IMR-90 (cell line): Measurements from ENCODE around the gene CRIP1.

Experiments
- BHLHE40 ChIP-seq: fragments of 150-350 bp; IDR thresholded peaks from 2 replicates; pipeline ENCODE4 v1.6.1; 2016; ENCODE audit warnings: mild to moderate bottlenecking, low read depth, low read length
- CEBPB ChIP-seq: IDR thresholded peaks from 2 replicates; pipeline ENCODE4 v1.6.1; 2012; ENCODE audit warnings: low read depth, low read length, improper control_type of control experiment
- CHD1 ChIP-seq: IDR thresholded peaks from 2 replicates; pipeline ENCODE4 v1.6.1; 2012; ENCODE audit warnings: low read depth, low read length, improper control_type of control experiment
- CTCF ChIP-seq: conservative IDR thresholded peaks from 2 replicates; pipeline ENCODE4 v1.5.1; 2012; ENCODE audit warnings: mild to moderate bottlenecking, low read depth, low read length, improper control_type of control experiment
- ELK1 ChIP-seq: fragments of 150-350 bp; IDR thresholded peaks from 2 replicates; pipeline ENCODE4 v1.6.1; 2016; ENCODE audit warnings: low read depth, mild to moderate bottlenecking, low read length, moderate library complexity, borderline replicate concordance
- FOS ChIP-seq: fragments of 150-350 bp; IDR thresholded peaks from 2 replicates; pipeline ENCODE4 v1.6.1; 2016; ENCODE audit warnings: low read depth, low read length
- NFE2L2 ChIP-seq: fragments of 150-350 bp; IDR thresholded peaks from 2 replicates; pipeline ENCODE4 v1.6.1; 2016; ENCODE audit warnings: low read depth, mild to moderate bottlenecking, low read length
- POLR2A ChIP-seq: IDR thresholded peaks from 2 replicates; pipeline ENCODE4 v1.6.1; 2012; ENCODE audit warnings: mild to moderate bottlenecking, low read depth, low read length
- RAD21 ChIP-seq: IDR thresholded peaks from 2 replicates; pipeline ENCODE4 v1.6.1; 2012; ENCODE audit warnings: low read length, improper control_type of control experiment
- SMC3 ChIP-seq: fragments of 150-350 bp; IDR thresholded peaks from 2 replicates; pipeline ENCODE4 v1.6.1; 2016; ENCODE audit warnings: low read depth, mild to moderate bottlenecking, antibody characterized with exemption, low read length, moderate library complexity
- USF2 ChIP-seq: fragments of 150-350 bp; IDR thresholded peaks from 2 replicates; pipeline ENCODE4 v1.6.1; 2017; ENCODE audit warnings: mild to moderate bottlenecking, antibody characterized with exemption, low read length, low read depth

- no peak for TF ChIP-seq POLR2A
- peak; percentile 84 for TF ChIP-seq CTCF
- no peak for TF ChIP-seq USF2
- no peak for TF ChIP-seq CEBPB
- no peak for TF ChIP-seq BHLHE40
- no peak for TF ChIP-seq ELK1
- peak; percentile 71 for TF ChIP-seq RAD21
- peak; percentile 78 for TF ChIP-seq SMC3
- TF ChIP-seq CHD1, result no peak
- no peak for TF ChIP-seq FOS
- TF ChIP-seq NFE2L2, result no peak
Measured at GRCh38 chr14:105448706-105449111, 38.0 kb upstream of the CRIP1 start.
